HCT116 (cell line): ENCODE results near the gene NCAPG. TPM values are rescaled to one million over a fixed set of nuclear protein-coding genes. Genes with fewer than 3 reads are reported as not detected.

ENCODE experiments used
- total RNA-seq: library from RNA; stranded (reverse); gene quantifications from one replicate; pipeline ENCODE4 v1.2.1, GENCODE V29; 2021; ENCODE audit not compliant: unreplicated experiment

The NCAPG gene
- total RNA-seq, 1 experiment from 2014 or later, result 79.4 TPM

Other genes with a start within 250 kb of the NCAPG start
- gene LAP3, start 233.8 kb upstream of the NCAPG start, total RNA-seq, result 59.9 TPM
- 48.8 TPM for gene MED28, start 196.3 kb upstream of the NCAPG start, total RNA-seq
- gene FAM184B, start 29.4 kb upstream of the NCAPG start, total RNA-seq, result 0.07 TPM
- 65.7 TPM for gene DCAF16, start 222 bp upstream of the NCAPG start, total RNA-seq
- gene LCORL, start 210.8 kb downstream of the NCAPG start, total RNA-seq, result 18.0 TPM